ENCODE measurements around the gene ASCL5. TPM values are rescaled to one million over a fixed set of nuclear protein-coding genes. Genes with fewer than 3 reads are reported as not detected.

ASCL5 gene
- total RNA-seq, 2 donors from 2014 or later, result 1.2 to 1.8 TPM

DNA sequence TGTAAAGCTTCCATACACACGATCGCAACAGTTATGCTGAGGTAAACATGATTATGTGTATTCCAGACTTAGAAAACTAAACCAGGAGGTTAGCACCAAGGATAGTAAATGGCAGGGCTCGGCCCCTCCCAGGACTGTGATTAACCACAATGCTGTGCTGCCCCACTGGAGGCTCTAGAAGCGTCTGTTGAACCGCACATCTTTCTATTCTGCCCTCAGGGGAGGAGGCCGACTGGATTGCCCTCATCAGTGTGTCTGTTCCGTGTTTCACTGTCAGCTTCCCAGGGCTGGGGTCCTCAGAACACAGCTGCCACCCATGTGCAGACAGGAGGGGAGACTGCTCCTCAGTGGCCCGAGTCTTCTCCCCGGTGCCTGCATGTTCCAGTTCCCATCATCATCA lies 12.8 kb upstream of the ASCL5 start:
- H3K36me3 Mint-ChIP-seq (ENCODE audit: low read depth), result peaks cover 80% of the 10 kb centered on the region
- Histone ChIP-seq H3K9ac (ENCODE audit: extremely low read depth, low read length, poor library complexity, severe bottlenecking) (no peak overlapping the region), H3K4me3 (ENCODE audit: low read length) (no peak overlapping the region), H3K9me3 (ENCODE audit: control insufficient read depth, low read length) (no peaks in the 10 kb centered on the region), H3K27ac (ENCODE audit: low read depth, low read length) (no peak overlapping the region), H3K36me3 (ENCODE audit: control insufficient read depth, insufficient read depth, low read length) (peaks cover 94% of the 10 kb centered on the region), H3K27me3 (ENCODE audit: control insufficient read depth, insufficient read depth, low read length, poor library complexity, severe bottlenecking) (no peaks in the 10 kb centered on the region), H3K4me1 (ENCODE audit: control insufficient read depth, insufficient read depth, low read length) (no peaks in the 10 kb centered on the region)
- WGBS, 2 experiments (ENCODE audit: insufficient coverage in 1 of 2, insufficient read length in 1 of 2), result 94 to 98% methylated on average over 7 to 9 of the region's 9 CpGs
- peak overlapping the region; percentile 71 for H3K27ac Mint-ChIP-seq
- H3K4me3 Mint-ChIP-seq, result no peak overlapping the region
- no peak for DNase-seq
- H3K27me3 Mint-ChIP-seq (ENCODE audit: insufficient read depth), result no peaks in the 10 kb centered on the region
- TF ChIP-seq, protein P1, sequence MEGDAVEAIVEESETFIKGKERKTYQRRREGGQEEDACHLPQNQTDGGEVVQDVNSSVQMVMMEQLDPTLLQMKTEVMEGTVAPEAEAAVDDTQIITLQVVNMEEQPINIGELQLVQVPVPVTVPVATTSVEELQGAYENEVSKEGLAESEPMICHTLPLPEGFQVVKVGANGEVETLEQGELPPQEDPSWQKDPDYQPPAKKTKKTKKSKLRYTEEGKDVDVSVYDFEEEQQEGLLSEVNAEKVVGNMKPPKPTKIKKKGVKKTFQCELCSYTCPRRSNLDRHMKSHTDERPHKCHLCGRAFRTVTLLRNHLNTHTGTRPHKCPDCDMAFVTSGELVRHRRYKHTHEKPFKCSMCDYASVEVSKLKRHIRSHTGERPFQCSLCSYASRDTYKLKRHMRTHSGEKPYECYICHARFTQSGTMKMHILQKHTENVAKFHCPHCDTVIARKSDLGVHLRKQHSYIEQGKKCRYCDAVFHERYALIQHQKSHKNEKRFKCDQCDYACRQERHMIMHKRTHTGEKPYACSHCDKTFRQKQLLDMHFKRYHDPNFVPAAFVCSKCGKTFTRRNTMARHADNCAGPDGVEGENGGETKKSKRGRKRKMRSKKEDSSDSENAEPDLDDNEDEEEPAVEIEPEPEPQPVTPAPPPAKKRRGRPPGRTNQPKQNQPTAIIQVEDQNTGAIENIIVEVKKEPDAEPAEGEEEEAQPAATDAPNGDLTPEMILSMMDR (conservative IDR thresholded peaks at IDR 0.05), result no peak
- H3K4me1 Mint-ChIP-seq, result peaks cover 2% of the 10 kb centered on the region
- no peaks in the 10 kb centered on the region for H3K9me3 Mint-ChIP-seq

DNA sequence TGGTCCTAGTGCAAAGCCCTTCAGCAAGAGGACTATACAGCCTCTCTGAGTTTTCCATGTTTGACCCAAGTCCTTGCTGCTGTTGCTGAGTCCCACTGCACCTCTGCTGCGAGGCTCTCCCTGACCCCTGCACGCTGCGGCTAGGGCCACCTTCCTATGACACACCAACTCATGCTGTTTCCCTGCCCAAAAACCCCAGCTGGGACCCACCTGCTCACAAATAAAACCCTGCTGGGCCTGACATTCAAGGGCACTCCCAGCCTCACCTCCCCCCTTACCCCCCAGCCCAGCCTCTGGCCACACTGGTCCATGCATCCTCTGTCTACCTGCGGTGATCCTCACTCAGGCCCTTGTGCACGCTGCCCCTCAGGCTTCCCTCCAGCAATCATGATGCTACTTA lies 12.3 kb upstream of the ASCL5 start:
- no peaks in the 10 kb centered on the region for H3K9me3 ChIP-seq (ENCODE audit: control insufficient read depth, low read length)
- no peaks in the 10 kb centered on the region for H3K4me1 ChIP-seq (ENCODE audit: control insufficient read depth, insufficient read depth, low read length)
- H3K27me3 ChIP-seq (ENCODE audit: control insufficient read depth, insufficient read depth, low read length, poor library complexity, severe bottlenecking), result no peaks in the 10 kb centered on the region
- Mint-ChIP-seq H3K4me1 (no peaks in the 10 kb centered on the region), H3K27ac (peak overlapping the region; percentile 35), H3K27me3 (ENCODE audit: insufficient read depth) (no peaks in the 10 kb centered on the region), H3K4me3 (no peak overlapping the region), H3K9me3 (no peaks in the 10 kb centered on the region), H3K36me3 (ENCODE audit: low read depth) (peaks cover 80% of the 10 kb centered on the region)
- H3K9ac ChIP-seq (ENCODE audit: extremely low read depth, low read length, poor library complexity, severe bottlenecking), result no peak overlapping the region
- WGBS, 2 experiments (ENCODE audit: insufficient coverage in 1 of 2, insufficient read length in 1 of 2), result 95 to 98% methylated on average over 5 of the region's 5 CpGs
- no peak overlapping the region for H3K27ac ChIP-seq (ENCODE audit: low read depth, low read length)
- no peak overlapping the region for H3K4me3 ChIP-seq (ENCODE audit: low read length)
- no peak for DNase-seq
- H3K36me3 ChIP-seq (ENCODE audit: control insufficient read depth, insufficient read depth, low read length), result peaks cover 94% of the 10 kb centered on the region
- TF ChIP-seq, protein P1 (conservative IDR thresholded peaks at IDR 0.05), result no peak

DNA sequence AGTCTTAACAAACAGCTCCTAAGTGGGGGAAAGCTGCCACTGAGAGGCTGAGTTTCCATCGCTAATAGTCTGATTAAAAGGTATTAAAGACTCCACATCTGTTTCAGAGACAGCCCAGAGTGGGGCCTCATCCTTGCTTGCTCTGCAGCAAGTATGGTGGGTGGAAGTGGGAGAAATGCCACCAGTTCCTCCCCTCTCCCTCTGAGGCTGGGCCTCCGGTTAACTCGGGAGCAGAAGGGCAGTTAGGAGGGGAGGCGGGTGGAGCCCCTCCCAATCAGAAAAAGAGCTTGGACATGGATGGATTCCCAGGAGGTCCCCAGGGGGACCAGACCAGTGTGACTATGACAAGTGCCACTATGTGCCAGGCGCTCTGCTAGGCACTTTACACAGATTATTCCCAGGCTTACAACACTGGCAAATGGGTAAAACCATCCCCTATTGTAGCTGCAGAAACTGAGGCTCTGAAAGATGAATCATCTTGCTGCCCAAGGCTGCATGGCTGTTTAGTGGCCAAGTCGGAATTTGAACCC lies 11.4 kb upstream of the ASCL5 start:
- Histone ChIP-seq H3K36me3 (ENCODE audit: control insufficient read depth, insufficient read depth, low read length) (peaks cover 88% of the 10 kb centered on the region), H3K9me3 (ENCODE audit: control insufficient read depth, low read length) (no peaks in the 10 kb centered on the region), H3K27me3 (ENCODE audit: control insufficient read depth, insufficient read depth, low read length, poor library complexity, severe bottlenecking) (no peaks in the 10 kb centered on the region), H3K4me1 (ENCODE audit: control insufficient read depth, insufficient read depth, low read length) (no peaks in the 10 kb centered on the region), H3K9ac (ENCODE audit: extremely low read depth, low read length, poor library complexity, severe bottlenecking) (no peak overlapping the region), H3K4me3 (ENCODE audit: low read length) (no peak overlapping the region), H3K27ac (ENCODE audit: low read depth, low read length) (no peak overlapping the region)
- Mint-ChIP-seq H3K27ac (no peak overlapping the region), H3K36me3 (ENCODE audit: low read depth) (peaks cover 78% of the 10 kb centered on the region), H3K27me3 (ENCODE audit: insufficient read depth) (no peaks in the 10 kb centered on the region), H3K9me3 (no peaks in the 10 kb centered on the region), H3K4me1 (no peaks in the 10 kb centered on the region), H3K4me3 (no peak overlapping the region)
- no peak for DNase-seq
- WGBS, 2 experiments (ENCODE audit: insufficient coverage in 1 of 2, insufficient read length in 1 of 2), result 76 to 95% methylated on average over 4 to 6 of the region's 6 CpGs
- TF ChIP-seq, protein P1 (conservative IDR thresholded peaks at IDR 0.05), result no peak
